Body of pancreas (tissue), 4 donors: ENCODE results near the gene PROZ. TPM values are rescaled to one million over a fixed set of nuclear protein-coding genes. Genes with fewer than 3 reads are reported as not detected.

Experiments
- ATAC-seq: fragments of 150-250 bp; one replicate; pipeline ENCODE4 v1.9.1; 2016
- DNase-seq, 4 donors: peaks; one replicate each; pipeline ENCODE4 v3.0.0-alpha.2; 2019
- H3K27ac ChIP-seq, 4 donors: fragments of 200-600 bp; sonication (generic); 1 replicate in 3 of 4; 2 replicates in 1 of 4; pipeline versions ENCODE4 v1.5.1 to v1.6.1; 2016 to 2019; ENCODE audit warnings: mild to moderate bottlenecking in 1 of 4, mixed read lengths in 1 of 4, moderate library complexity in 1 of 4
- H3K27me3 ChIP-seq, 2 donors: fragments of 200-600 bp; sonication (generic); one replicate each; pipeline ENCODE4 v1.6.0; 2016; ENCODE audit warnings: mild to moderate bottlenecking in 1 of 2
- H3K36me3 ChIP-seq, 2 donors: fragments of 200-600 bp; sonication (generic); replicated peaks in 1 of 2; 2 replicates each; pipeline ENCODE4 v1.5.1; 2016; ENCODE audit warnings: low read depth in 2 of 2; ENCODE audit not compliant: insufficient read depth in 1 of 2
- H3K4me1 ChIP-seq: fragments of 200-600 bp; sonication (generic); one replicate; pipeline ENCODE4 v1.6.0; 2016
- H3K4me3 ChIP-seq, 2 donors: fragments of 200-600 bp; sonication (generic); 1 replicate in 1 of 2; 2 replicates in 1 of 2; pipeline ENCODE4 v1.5.1; 2016 to 2019
- H3K9me3 ChIP-seq, 3 donors: fragments of 200-600 bp; sonication (generic); 1 replicate in 2 of 3; 2 replicates in 1 of 3; pipeline ENCODE4 v1.5.1; 2016
- POLR2A ChIP-seq, 3 donors: fragments of 450-650 bp; IDR thresholded peaks; one replicate each; pipeline ENCODE4 v1.6.1; 2016; ENCODE audit warnings: antibody characterized with exemption in 3 of 3, mild to moderate bottlenecking in 2 of 3
- WGBS, 2 donors: methylation state at CpG; one replicate each; pipeline ENCODE4 v1.1.5; 2017; 5-methylcytosine and 5-hydroxymethylcytosine counted together
- intact Hi-C: fragments of 100-400 bp; cut with DNase I; formaldehyde crosslinking; loops from one replicate; pipeline ENCODE4 v1.15.1; 2023
- total RNA-seq, 2 donors: library from RNA; depleted of rRNA; stranded (reverse); fragments of >200 nt; gene quantifications; one replicate each; pipeline ENCODE4 v1.1.0, GENCODE V29; 2016
- TF ChIP-seq, protein P1 (sequence below), 7 experiments: fragments of 450-650 bp in 4 of 7; fragments of 200-600 bp in 3 of 7; sonication (generic) in 3 of 7; IDR thresholded peaks; one replicate each; pipeline ENCODE4 v1.5.1; 2016 to 2019; ENCODE audit warnings: antibody characterized with exemption in 7 of 7

Gene PROZ
- total RNA-seq, 2 donors from 2014 or later = not detected

DNA sequence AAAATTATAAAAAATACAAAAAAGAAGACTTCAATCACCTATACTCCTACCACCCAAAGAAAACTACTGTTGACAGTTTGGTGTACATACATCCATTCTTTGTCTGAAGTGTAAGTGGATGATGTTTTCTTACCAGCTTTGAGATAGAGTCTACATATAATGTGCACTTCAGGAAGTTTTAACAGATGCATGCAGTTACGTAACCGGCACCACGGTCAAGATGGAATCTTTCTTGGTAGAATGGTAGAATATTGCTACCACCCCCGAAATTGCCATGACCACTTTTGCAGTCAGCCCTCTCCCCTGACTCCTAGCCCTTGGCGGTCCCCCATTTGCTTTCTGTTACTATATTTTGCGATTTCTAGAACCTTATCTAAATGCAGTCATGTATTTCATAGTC, 52.4 kb downstream of the PROZ start:
- ATAC-seq (no peak), DNase-seq (no peak)
- Histone ChIP-seq H3K36me3 (no peaks in the 10 kb centered on the region), H3K9me3 (no peaks in the 10 kb centered on the region), H3K27ac (no peak overlapping the region), H3K4me1 (peaks cover 58% of the 10 kb centered on the region), H3K4me3 (no peak overlapping the region), H3K27me3 (no peaks in the 10 kb centered on the region)
- TF ChIP-seq, protein P1, sequence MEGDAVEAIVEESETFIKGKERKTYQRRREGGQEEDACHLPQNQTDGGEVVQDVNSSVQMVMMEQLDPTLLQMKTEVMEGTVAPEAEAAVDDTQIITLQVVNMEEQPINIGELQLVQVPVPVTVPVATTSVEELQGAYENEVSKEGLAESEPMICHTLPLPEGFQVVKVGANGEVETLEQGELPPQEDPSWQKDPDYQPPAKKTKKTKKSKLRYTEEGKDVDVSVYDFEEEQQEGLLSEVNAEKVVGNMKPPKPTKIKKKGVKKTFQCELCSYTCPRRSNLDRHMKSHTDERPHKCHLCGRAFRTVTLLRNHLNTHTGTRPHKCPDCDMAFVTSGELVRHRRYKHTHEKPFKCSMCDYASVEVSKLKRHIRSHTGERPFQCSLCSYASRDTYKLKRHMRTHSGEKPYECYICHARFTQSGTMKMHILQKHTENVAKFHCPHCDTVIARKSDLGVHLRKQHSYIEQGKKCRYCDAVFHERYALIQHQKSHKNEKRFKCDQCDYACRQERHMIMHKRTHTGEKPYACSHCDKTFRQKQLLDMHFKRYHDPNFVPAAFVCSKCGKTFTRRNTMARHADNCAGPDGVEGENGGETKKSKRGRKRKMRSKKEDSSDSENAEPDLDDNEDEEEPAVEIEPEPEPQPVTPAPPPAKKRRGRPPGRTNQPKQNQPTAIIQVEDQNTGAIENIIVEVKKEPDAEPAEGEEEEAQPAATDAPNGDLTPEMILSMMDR (IDR thresholded peaks at IDR 0.05) = no peak
- no peak for TF ChIP-seq POLR2A (IDR thresholded peaks at IDR 0.05)
- WGBS, 2 donors = 70 to 87% methylated on average over 6 of the region's 6 CpGs
- intact Hi-C loops = no loop called here

- Histone ChIP-seq H3K4me3 (no peak overlapping the region), H3K9me3 (no peaks in the 10 kb centered on the region), H3K36me3 (no peaks in the 10 kb centered on the region), H3K4me1 (peaks cover 58% of the 10 kb centered on the region), H3K27ac (no peak overlapping the region), H3K27me3 (no peaks in the 10 kb centered on the region)
- DNase-seq = no peak
- TF ChIP-seq, protein P1 (IDR thresholded peaks at IDR 0.05) = no peak
- TF ChIP-seq POLR2A (IDR thresholded peaks at IDR 0.05) = no peak
- no peak for ATAC-seq
- 93 to 99% methylated on average over 10 of the region's 10 CpGs for WGBS, 2 donors
- intact Hi-C loops = no loop called here
Measured at GRCh38 chr13:113211774-113212173, 53.3 kb downstream of the PROZ start.

DNA sequence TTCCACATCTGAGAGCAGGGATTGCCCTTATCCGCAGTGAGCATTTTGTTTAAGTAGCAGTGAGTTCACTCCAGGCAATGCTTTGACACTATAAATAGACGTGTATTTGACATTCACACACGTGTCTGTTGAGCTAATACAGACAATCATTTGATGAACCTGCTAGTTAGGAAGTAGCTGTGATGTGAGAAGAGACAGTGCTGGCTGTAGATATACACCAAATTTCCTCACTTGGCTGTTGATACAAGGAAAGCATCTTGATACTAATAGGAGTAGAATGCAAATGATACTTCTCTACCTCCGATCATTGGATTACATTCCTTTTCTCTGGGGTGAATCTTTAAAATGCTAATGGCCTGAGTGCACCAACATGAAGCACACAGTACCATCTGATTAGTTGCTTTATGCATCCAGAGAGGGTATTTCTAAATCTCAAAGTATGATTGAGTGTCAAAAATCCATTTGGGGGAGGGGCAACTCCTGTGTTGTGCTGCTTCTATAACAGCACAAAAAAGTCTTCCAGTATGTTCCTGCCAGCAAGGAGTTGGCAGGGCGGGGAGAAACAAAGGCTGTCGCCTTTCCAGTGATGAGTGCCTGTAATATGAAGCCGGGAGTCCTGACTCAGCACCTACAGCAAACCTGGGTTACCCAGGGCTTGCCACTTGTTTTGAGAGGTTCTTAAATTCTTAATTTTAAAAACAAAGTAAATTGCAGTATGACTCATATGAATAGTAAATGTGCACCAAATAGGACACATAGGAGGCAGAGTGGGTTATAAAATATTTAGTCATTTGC, 58.0 kb downstream of the PROZ start:
- Histone ChIP-seq H3K27me3 (no peaks in the 10 kb centered on the region), H3K27ac (peak overlapping the region in 2 of 4 donors; percentile 24 to 39), H3K9me3 (no peaks in the 10 kb centered on the region), H3K4me3 (no peak overlapping the region), H3K36me3 (no peaks in the 10 kb centered on the region), H3K4me1 (peaks cover 42% of the 10 kb centered on the region)
- no peak for TF ChIP-seq POLR2A (IDR thresholded peaks at IDR 0.05)
- TF ChIP-seq, protein P1 (IDR thresholded peaks at IDR 0.05) = no peak
- intact Hi-C loops = no loop called here
- DNase-seq (peak; percentile 58 to 76 (median 62)), ATAC-seq (peak; percentile 82)
- 22 to 24% methylated on average over 7 of the region's 7 CpGs for WGBS, 2 donors

DNA sequence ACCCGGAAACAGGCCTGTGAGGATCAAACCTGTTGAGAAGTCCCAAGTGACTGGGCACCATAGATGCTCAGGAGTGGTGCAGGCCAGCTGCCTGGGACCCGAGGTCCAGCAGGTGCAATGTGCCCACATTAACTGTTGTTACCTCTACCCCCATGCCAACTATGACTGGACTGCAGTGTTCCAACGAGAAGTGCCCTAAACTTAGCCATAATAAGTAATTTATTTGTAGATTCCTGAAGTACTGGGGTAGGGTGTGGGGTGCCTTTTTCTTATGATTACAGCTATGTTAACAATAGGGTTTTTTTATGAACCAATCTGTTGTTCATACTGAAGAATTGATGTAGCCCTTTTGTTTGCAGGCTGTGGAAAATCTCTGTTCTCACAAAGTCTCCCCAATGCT, 60.1 kb downstream of the PROZ start:
- 47 to 49% methylated on average over 3 of the region's 3 CpGs for WGBS, 2 donors
- peaks cover 37% of the 10 kb centered on the region for H3K4me1 ChIP-seq
- no peak for DNase-seq
- TF ChIP-seq, protein P1 (IDR thresholded peaks at IDR 0.05) = no peak
- TF ChIP-seq POLR2A (IDR thresholded peaks at IDR 0.05) = no peak
- no peaks in the 10 kb centered on the region for H3K9me3 ChIP-seq
- H3K36me3 ChIP-seq = no peaks in the 10 kb centered on the region
- H3K27me3 ChIP-seq = no peaks in the 10 kb centered on the region
- ATAC-seq = no peak
- intact Hi-C loops = no loop called here
- H3K4me3 ChIP-seq = no peak overlapping the region
- H3K27ac ChIP-seq = no peak overlapping the region
